Effector CD4-positive, alpha-beta T cell (primary cell): ENCODE data around the gene TXK.

Experiments
- DNase-seq: peaks from one replicate; pipeline ENCODE4 v3.0.0-alpha.2; 2020

Gene TXK

DNA sequence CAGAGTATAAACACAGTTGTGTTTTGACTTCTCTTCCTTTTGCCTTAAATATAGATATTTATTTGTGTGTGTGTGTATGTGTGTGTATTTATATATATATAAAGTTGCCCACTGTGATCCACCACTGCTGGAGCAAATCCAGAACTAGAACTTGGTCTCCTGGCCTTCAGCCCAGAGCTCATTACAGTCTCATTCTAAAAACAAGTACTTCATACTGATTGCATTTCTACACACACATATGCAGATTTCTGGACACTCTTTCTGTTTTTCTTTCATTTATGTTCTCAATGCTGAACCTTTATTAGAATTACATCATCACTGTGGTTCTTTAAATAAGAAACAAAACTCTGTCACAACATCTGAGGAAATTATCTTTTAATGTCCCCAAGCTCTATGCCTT is 381 bp downstream of the TXK start:
- DNase-seq: no peak

- no peak for DNase-seq
Observed at GRCh38 chr4:48131736-48132135, 2.3 kb downstream of the TXK start.

DNA sequence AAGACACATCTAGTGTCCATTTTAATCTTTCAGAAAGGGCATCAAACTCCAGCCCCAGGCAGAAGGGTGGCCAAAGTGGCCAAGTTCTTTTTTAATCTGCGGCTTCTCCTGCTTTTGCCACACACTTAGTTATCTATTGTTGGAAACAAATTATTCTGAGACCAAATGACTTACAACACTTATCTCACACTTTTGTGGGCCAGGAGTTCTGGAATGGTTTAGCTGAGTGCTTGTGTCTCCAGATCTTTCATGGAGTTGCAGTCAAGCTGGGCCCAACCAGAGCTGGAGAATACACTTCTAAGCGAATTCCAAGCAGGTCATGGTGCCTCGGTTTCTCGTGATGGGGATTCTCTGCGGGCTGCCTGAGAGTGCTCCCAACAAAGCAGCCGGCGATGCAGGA is 4.0 kb downstream of the TXK start:
- DNase-seq: no peak

DNA sequence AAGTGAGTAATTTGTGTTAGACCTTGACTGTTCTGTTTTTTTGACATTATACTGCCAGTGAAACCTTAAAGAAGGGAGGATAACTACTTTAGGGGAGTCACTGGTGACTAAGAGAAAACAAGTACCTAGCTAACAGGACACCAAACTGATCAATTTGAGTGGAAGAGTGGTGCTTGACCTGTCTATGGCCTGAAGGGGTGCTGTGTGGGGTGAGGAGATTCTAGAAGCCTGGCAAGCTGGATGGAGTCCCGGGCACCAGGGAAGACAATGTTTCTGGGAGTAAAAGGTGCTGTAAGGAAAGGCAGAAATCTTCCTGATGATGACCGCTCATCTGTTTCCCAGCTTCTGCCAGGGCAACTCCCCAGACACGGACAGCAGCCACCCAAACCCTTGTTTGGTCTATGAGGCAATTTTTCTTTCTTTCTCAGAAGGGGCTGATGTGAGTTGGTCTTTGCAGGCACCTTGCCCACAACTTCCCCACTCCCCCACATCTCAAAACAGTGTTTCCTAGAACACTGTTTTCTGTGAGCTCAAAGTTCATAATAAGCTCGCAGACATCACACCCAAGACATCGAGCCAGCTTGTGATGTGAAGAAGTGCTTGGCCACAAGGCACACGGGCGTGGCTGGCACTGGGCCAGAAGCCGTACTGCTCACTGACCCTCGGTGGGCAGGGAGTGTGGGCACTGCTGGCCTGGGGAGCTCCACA is 4.6 kb downstream of the TXK start:
- no peak for DNase-seq

DNA sequence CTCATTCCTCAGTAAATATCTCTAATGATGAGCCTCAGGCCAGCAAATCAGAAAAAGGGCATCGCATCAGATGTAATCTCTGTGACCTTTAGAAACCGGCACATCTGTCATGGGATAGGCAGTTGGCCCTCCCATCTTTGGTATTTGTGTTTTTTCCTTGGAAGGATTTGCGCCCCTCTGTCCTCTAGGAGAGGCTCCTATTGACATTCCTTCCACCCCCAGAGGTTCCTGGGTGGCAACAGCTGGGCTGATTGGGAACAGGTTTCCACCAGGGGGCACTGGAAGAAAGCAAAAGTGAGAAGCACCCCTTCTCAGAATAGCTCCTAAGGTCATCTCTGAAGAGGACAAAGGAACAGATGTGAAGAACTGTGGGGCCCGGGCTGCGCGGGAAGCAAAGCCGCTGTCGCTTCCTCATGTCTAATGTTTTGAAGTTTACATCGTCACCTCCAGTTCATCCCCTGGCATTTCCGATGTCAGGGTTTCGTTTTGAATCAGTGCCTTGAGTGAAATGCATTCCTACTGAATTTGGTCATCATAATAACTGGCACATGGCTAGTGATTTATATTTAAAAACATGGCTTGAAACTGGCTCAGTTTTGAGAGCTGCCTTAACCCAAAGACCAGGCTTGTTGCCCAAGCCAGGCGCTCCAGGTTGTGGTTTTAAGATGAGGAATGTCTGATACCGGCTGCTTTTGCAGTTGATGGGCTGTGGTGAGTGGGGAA is 6.2 kb downstream of the TXK start:
- DNase-seq: peak; percentile 60

GRCh38 chr4:48127231-48127630 is 6.8 kb downstream of the TXK start:
- DNase-seq: no peak

DNA sequence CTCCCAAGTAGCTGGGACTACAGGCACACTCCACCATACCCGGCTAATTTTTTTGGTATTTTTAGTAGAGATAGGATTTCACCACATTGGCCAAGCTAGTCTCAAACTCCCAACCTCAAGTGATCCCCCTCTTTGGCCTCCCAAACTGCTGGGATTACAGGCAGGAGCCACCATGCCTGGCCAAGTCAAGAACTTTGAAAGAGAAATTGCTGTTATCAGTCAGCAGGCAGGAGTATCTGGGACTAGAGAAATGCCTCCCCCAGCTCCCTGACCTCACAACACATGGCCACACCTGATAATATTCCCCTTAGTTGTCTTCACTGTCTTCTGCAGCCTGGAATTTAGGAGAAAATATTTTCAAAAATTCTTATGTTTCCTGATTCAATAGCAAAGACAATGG is 7.4 kb downstream of the TXK start:
- no peak for DNase-seq

DNA sequence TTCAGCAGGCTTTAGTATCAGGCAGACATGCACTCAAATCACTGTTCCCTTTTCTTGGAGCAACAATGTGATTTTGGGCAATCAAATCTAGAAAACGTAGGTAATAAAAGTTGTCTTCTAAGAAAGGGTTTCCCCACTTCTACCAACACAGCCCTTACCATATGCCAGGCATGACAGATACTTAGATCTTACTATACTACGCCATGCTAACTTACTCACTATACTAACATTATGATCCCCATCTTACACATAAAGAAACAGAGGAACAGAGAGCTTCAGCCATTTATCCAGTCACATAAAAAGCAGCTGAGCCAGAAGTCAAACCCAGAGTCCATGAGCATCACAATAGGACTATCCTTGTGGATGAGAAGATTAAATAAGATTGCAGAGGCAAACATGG is 9.2 kb downstream of the TXK start:
- DNase-seq: no peak

GRCh38 chr4:48122756-48123155 is 11.3 kb downstream of the TXK start:
- DNase-seq: no peak

- no peak for DNase-seq
Observed at GRCh38 chr4:48121180-48121579, 12.9 kb downstream of the TXK start.

- DNase-seq: no peak
Observed at GRCh38 chr4:48120132-48120531, 13.9 kb downstream of the TXK start.

- DNase-seq: no peak
Observed at GRCh38 chr4:48119646-48120045, 14.4 kb downstream of the TXK start.

- no peak for DNase-seq
Observed at GRCh38 chr4:48118081-48118480, 16.0 kb downstream of the TXK start.

DNA sequence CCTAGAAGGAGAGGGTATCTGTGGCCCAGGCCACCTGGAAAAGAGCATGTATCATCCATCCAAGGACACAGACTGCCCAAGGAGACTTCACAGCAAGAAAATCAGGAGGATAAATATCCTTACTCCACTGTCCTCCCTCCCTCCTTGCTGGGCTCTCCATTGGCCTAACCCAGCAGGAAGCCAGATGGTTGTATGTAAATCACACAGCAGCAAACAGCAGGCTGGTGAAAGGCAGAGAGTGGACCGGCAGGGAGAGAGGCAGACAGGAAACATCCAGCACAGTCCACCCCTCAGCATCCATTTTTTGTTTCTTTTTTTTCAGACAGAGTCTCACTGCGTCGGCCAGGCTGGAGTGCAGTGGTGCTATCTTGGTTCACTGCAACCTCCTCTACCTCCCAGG is 17.5 kb downstream of the TXK start:
- no peak for DNase-seq

DNA sequence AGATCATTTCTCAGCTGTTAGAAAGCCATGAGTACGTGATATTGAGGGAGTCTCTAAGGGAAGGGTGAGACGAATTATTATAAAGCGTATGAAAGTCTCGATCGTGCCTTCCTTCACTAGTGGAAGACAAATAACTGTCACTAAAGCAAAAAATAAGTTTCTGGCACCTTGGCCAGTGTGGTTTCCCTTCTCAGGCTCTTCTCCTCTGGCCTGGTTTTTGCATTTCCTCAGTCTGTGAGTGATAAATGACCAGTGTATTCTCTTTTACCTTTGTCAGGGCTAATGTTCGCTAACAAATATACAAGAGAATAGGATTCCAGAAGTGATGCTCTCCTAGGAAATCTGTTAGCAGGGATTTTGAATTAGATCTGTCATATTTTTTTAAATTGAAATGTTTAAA is 19.6 kb downstream of the TXK start:
- no peak for DNase-seq

DNA sequence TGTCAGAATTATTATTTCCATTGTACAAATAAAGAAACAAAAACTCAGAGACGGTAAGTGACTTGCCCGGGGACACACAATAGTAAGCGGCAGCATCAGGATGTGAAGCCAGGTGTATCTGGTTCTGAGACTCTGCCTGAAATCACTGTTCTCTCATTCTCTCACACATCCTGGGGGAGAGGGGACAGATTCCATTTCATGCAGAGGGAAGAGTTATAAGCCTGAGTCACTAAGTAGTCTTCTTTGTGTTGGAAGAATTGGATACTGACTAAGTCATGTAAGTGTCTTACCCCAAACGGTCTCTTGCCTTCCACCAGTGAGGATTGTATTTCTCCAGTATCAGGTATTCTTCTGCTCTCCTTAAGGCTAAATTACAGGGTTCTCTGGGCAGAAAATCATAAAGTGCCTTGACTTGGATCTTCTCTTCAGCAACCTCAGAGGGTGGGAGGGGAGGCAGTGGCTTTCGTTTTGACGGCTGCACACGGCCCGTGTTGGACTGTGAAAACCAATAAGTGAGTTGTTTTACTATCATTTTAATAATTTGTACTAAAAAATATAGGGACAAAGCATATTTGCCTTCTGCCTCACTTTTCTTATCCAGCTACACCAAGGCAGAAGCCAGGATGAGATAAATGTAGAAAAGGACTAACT is 21.9 kb downstream of the TXK start:
- no peak for DNase-seq

GRCh38 chr4:48110452-48110978 is 23.5 kb downstream of the TXK start:
- DNase-seq: no peak

DNA sequence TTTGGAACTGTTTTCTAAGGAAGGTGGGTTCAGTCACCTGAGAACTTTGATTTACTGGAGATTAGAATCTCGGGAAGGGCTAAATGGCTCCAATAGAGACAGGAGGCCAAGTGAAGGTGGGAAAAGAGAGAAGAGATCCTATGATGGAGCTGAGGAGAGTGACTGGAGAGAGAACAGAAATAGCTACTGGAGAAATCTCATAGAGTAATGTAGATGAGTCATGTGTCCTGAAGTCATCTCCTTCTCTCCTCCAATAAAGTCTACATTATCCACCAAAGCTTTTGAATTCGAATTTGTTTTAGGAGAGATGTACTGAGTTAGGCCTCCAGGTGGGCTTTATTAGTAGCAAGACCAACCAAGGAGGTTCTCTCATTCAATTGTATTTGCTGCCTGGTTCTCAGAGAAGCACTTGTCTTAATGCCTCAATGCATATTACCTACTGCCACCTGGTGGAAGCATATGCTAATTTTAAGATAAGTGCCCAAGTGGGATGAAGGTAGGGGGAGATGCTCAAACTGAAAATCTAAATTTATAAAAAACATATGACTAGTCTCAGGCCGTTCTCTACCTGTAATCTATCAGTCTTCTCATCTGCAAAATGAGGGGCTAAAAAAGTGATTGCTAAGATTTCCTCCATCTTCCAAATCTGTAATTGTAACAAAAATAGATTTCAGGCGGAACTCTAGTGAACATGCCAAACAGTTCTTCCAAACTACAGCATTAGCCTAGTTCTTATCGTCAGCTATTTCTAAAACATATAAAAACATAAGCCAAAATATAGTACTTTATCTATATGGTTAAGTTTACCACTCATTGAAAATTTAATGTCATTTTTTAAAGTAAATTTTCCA is 24.4 kb downstream of the TXK start:
- no peak for DNase-seq

- DNase-seq: no peak
Observed at GRCh38 chr4:48108309-48109073, 25.6 kb downstream of the TXK start.

DNA sequence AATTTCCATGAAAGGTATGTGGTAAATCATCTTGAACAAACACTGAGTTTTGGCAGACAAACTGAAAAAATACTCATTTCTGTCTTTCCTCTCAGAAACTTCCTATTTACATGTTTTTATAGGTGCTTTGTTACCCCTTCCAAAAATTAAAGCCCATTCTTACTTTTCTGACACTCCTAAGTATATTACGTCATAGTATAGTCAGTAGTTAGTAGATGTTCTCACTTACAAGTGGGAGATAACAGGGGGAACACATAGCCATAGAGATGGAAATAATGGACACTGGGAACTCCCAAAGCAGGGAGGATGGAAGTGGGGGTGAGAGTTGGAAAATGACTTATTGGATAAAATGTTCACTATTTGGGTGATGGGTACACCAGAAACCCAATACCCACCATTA is 28.8 kb downstream of the TXK start:
- no peak for DNase-seq

- DNase-seq: no peak
Observed at GRCh38 chr4:48103483-48104139, 30.4 kb downstream of the TXK start.

- no peak for DNase-seq
Observed at GRCh38 chr4:48102303-48102702, 31.7 kb downstream of the TXK start.
